Right hindlimb (tissue), 1 donor: ENCODE results near the gene KIF3B.
"Not testable (repeated sequence)": the region's sequence is repeated elsewhere in the genome, so short reads cannot be mapped to it uniquely, and the experiment has no call there.

Experiments
- DNase-seq: peaks from one replicate; pipeline ENCODE4 v3.0.0-alpha.2; 2018

Gene KIF3B

GRCh38 chr20:32249030-32249738, 28.3 kb upstream of the KIF3B start:
- DNase-seq: no peak

- no peak for DNase-seq
Observed at GRCh38 chr20:32251470-32251869, 26.0 kb upstream of the KIF3B start.

- DNase-seq: no peak
Observed at GRCh38 chr20:32252189-32252588, 25.3 kb upstream of the KIF3B start.

- DNase-seq: not testable (repeated sequence)
Observed at GRCh38 chr20:32260973-32261372, 16.5 kb upstream of the KIF3B start.

- no peak for DNase-seq
Observed at GRCh38 chr20:32261644-32262043, 15.8 kb upstream of the KIF3B start.

- DNase-seq: no peak
Observed at GRCh38 chr20:32263398-32263954, 14.0 kb upstream of the KIF3B start.

- no peak for DNase-seq
Observed at GRCh38 chr20:32271620-32272019, 5.8 kb upstream of the KIF3B start.

- DNase-seq: no peak
Observed at GRCh38 chr20:32274359-32274758, 3.1 kb upstream of the KIF3B start.

GRCh38 chr20:32275163-32275562, 2.3 kb upstream of the KIF3B start:
- DNase-seq: not testable (repeated sequence)

- no peak for DNase-seq
Observed at GRCh38 chr20:32278199-32278643, 770 bp downstream of the KIF3B start.

GRCh38 chr20:32281711-32282110, 4.3 kb downstream of the KIF3B start:
- no peak for DNase-seq

- peak; percentile 24 for DNase-seq
Observed at GRCh38 chr20:32282461-32282860, 5.0 kb downstream of the KIF3B start.

- no peak for DNase-seq
Observed at GRCh38 chr20:32285082-32285620, 7.7 kb downstream of the KIF3B start.

- no peak for DNase-seq
Observed at GRCh38 chr20:32285621-32286371, 8.3 kb downstream of the KIF3B start.

GRCh38 chr20:32287231-32287638, 9.8 kb downstream of the KIF3B start:
- no peak for DNase-seq

- DNase-seq: no peak
Observed at GRCh38 chr20:32288225-32288849, 10.9 kb downstream of the KIF3B start.

- not testable (repeated sequence) for DNase-seq
Observed at GRCh38 chr20:32289299-32289660, 11.8 kb downstream of the KIF3B start.

GRCh38 chr20:32289661-32290431, 12.4 kb downstream of the KIF3B start:
- no peak for DNase-seq

GRCh38 chr20:32291166-32291565, 13.7 kb downstream of the KIF3B start:
- DNase-seq: no peak

- no peak for DNase-seq
Observed at GRCh38 chr20:32292548-32292947, 15.1 kb downstream of the KIF3B start.

- no peak for DNase-seq
Observed at GRCh38 chr20:32294071-32294470, 16.6 kb downstream of the KIF3B start.

GRCh38 chr20:32296412-32296811, 19.0 kb downstream of the KIF3B start:
- no peak for DNase-seq
